Neural cell (in vitro differentiated cells): Measurements from ENCODE around the gene BIRC5. TPM values are rescaled to one million over a fixed set of nuclear protein-coding genes. Genes with fewer than 3 reads are reported as not detected.

Source experiments
- H2AFZ ChIP-seq: fragments of 200-600, 300-800 bp; sonication (generic), shearing (Covaris generic); 2 replicates; pipeline ENCODE4 v1.6.0; 2014; ENCODE audit warnings: low read depth, mild to moderate bottlenecking, antibody characterized with exemption, low read length, moderate library complexity
- H3F3A ChIP-seq: fragments of 200-600 bp; shearing (Covaris generic); 2 replicates; pipeline ENCODE4 v1.6.1; 2016; ENCODE audit warnings: mild to moderate bottlenecking, moderate library complexity, mixed read lengths, antibody characterized with exemption, low read length; ENCODE audit not compliant: insufficient read depth, poor library complexity, severe bottlenecking
- H3K27ac ChIP-seq: fragments of 200-600, 300-800 bp; sonication (generic), shearing (Covaris generic); 2 replicates; pipeline ENCODE4 v1.5.1; 2014; ENCODE audit warnings: mild to moderate bottlenecking, low read length, moderate library complexity
- H3K27me3 ChIP-seq: fragments of 300-800, 200-600 bp; sonication (generic), shearing (Covaris generic); 2 replicates; pipeline ENCODE4 v1.6.0; 2014; ENCODE audit warnings: mild to moderate bottlenecking, low read depth, low read length, moderate library complexity; ENCODE audit not compliant: insufficient read depth
- H3K36me3 ChIP-seq: fragments of 300-800, 200-600 bp; sonication (generic), shearing (Covaris generic); 2 replicates; pipeline ENCODE4 v1.5.1; 2014; ENCODE audit warnings: mild to moderate bottlenecking, antibody characterized with exemption, low read length, moderate library complexity; ENCODE audit not compliant: insufficient read depth
- H3K4me2 ChIP-seq: fragments of 300-800, 200-600 bp; sonication (generic), shearing (Covaris generic); 2 replicates; pipeline ENCODE4 v1.6.0; 2014; ENCODE audit warnings: mild to moderate bottlenecking, low read length
- H3K4me3 ChIP-seq: fragments of 300-800, 200-600 bp; sonication (generic), shearing (Covaris generic); 2 replicates; pipeline ENCODE4 v1.5.1; 2014; ENCODE audit warnings: mild to moderate bottlenecking, low read length, moderate library complexity
- H3K79me2 ChIP-seq: fragments of 200-600 bp; shearing (Covaris generic); replicated peaks from 2 replicates; pipeline ENCODE4 v1.6.0; 2014; ENCODE audit warnings: mild to moderate bottlenecking, low read length, moderate library complexity; ENCODE audit not compliant: insufficient read depth
- H3K9ac ChIP-seq: fragments of 300-800, 200-600 bp; sonication (generic), shearing (Covaris generic); 2 replicates; pipeline ENCODE4 v1.6.1; 2016; ENCODE audit warnings: mild to moderate bottlenecking, low read length, mixed read lengths
- H3K9me2 ChIP-seq: fragments of 200-600 bp; shearing (Covaris generic); 2 replicates; pipeline ENCODE4 v1.6.1; 2016; ENCODE audit warnings: mild to moderate bottlenecking, low read length, mixed read lengths; ENCODE audit not compliant: insufficient read depth
- H3K9me3 ChIP-seq: fragments of 200-600, 300-800 bp; sonication (generic), shearing (Covaris generic); 2 replicates; pipeline ENCODE4 v1.6.1; 2016; ENCODE audit warnings: mild to moderate bottlenecking, mixed run types, low read length, moderate library complexity, mixed read lengths
- H4K20me1 ChIP-seq: fragments of 200-600 bp; shearing (Covaris generic); 2 replicates; pipeline ENCODE4 v1.6.1; 2016; ENCODE audit warnings: mild to moderate bottlenecking, mixed run types; ENCODE audit not compliant: insufficient read depth
- CTCF ChIP-seq: fragments of 450-650 bp; IDR thresholded peaks from 2 replicates; pipeline ENCODE4 v1.5.1; 2014; ENCODE audit warnings: antibody characterized with exemption, mild to moderate bottlenecking, moderate library complexity; ENCODE audit not compliant: poor library complexity, severe bottlenecking
- EP300 ChIP-seq: fragments of 450-650 bp; conservative IDR thresholded peaks from 2 replicates; pipeline ENCODE4 v1.6.1; 2014; ENCODE audit warnings: antibody characterized with exemption, mild to moderate bottlenecking, moderate library complexity; ENCODE audit not compliant: poor library complexity, severe bottlenecking
- EZH2 ChIP-seq: fragments of 200-600, 300-800 bp; shearing (Covaris generic), sonication (generic); IDR thresholded peaks from 2 replicates; pipeline ENCODE4 v1.6.1; 2014; ENCODE audit warnings: antibody characterized with exemption, low read length, borderline replicate concordance, mild to moderate bottlenecking; ENCODE audit not compliant: insufficient read depth, poor library complexity, severe bottlenecking
- MXI1 ChIP-seq: fragments of 450-650 bp; conservative IDR thresholded peaks from 2 replicates; pipeline ENCODE4 v1.6.1; 2014; ENCODE audit warnings: antibody characterized with exemption, mild to moderate bottlenecking; ENCODE audit not compliant: poor library complexity, severe bottlenecking
- POLR2AphosphoS5 ChIP-seq: IDR thresholded peaks from 2 replicates; pipeline ENCODE4 v1.6.1; 2012
- RAD21 ChIP-seq: fragments of 450-650 bp; conservative IDR thresholded peaks from 2 replicates; pipeline ENCODE4 v1.6.1; 2014; ENCODE audit warnings: antibody characterized with exemption, mild to moderate bottlenecking, moderate library complexity
- REST ChIP-seq: IDR thresholded peaks from 2 replicates; pipeline ENCODE4 v1.6.1; 2012; ENCODE audit warnings: borderline replicate concordance
- SMC3 ChIP-seq: fragments of 450-650 bp; conservative IDR thresholded peaks from 2 replicates; pipeline ENCODE4 v1.6.1; 2014; ENCODE audit warnings: antibody characterized with exemption, mild to moderate bottlenecking, moderate library complexity; ENCODE audit not compliant: poor library complexity
- TAF1 ChIP-seq: IDR thresholded peaks from 2 replicates; pipeline ENCODE4 v1.6.1; 2012; ENCODE audit warnings: low read depth
- polyA plus RNA-seq: library from polyadenylated mRNA; depleted of rRNA; stranded (reverse); fragments of >200 nt; gene quantifications from 2 replicates; pipeline ENCODE4 v1.2.3, GENCODE V29; 2014

The BIRC5 gene
- polyA plus RNA-seq, 1 donor from 2014 or later, result 1.4 TPM

DNA sequence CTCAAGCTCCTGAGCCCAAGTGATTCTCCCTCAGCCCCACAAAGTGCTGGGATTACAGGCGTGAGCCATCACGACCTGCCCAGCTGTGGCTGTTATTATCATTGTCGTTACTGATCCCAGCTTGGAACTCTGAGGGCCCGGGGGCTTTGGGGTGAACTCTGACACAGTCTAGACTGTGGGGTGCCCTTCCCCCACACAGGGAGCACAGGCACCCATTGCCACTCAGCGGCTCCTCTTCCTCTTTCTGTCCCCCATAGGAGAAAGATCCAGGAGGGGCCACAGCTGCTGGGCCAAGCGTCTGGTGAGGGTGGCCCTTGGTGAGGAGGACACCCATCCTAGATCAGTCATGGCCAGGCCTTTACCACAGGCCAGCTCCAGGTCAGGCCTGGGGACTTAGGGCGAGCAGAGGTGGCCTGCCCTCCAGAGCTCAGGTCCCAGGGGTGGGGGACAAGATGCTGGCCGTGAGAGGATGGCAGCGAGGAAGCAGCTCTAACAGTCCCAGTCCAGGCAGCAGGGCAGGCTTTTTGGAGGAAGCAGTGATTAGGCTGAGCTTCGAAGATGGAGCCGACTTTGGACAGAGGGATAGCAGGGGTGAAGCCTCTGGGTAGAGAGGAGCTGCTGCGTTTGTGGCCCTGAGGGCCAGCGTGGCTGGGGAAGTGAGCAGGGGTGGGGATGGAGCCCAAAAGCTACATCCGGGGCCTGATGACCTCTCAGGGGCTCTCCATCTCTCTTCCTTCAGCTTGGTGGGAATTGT, 42.1 kb downstream of the BIRC5 start:
- Histone ChIP-seq H3K9me2 (no peaks in the 10 kb centered on the region), H3K4me3 (no peak overlapping the region), H2AFZ (no peak overlapping the region), H3F3A (no peaks in the 10 kb centered on the region), H4K20me1 (no peaks in the 10 kb centered on the region), H3K79me2 (no peaks in the 10 kb centered on the region), H3K27me3 (no peaks in the 10 kb centered on the region), H3K9ac (no peak overlapping the region), H3K4me2 (no peak overlapping the region), H3K27ac (no peak overlapping the region), H3K36me3 (no peaks in the 10 kb centered on the region), H3K9me3 (no peaks in the 10 kb centered on the region)
- TF ChIP-seq EZH2 (no peak), CTCF (no peak), REST (no peak), MXI1 (no peak), EP300 (no peak), TAF1 (no peak), RAD21 (no peak), POLR2AphosphoS5 (no peak), SMC3 (no peak)

- TF ChIP-seq EZH2 (no peak), SMC3 (no peak), POLR2AphosphoS5 (no peak), MXI1 (no peak), REST (no peak), TAF1 (no peak), EP300 (no peak), RAD21 (no peak), CTCF (no peak)
- H3K9me3 ChIP-seq, result no peaks in the 10 kb centered on the region
Observed at GRCh38 chr17:78256707-78257591, 42.9 kb downstream of the BIRC5 start.

More at GRCh38 chr17:78256707-78257591, 42.9 kb downstream of the BIRC5 start:
- Histone ChIP-seq H3K27ac (no peak overlapping the region), H3K36me3 (no peaks in the 10 kb centered on the region), H3K9me2 (no peaks in the 10 kb centered on the region), H2AFZ (no peak overlapping the region), H4K20me1 (no peaks in the 10 kb centered on the region), H3F3A (no peaks in the 10 kb centered on the region), H3K79me2 (no peaks in the 10 kb centered on the region), H3K9ac (no peak overlapping the region), H3K27me3 (no peaks in the 10 kb centered on the region), H3K4me2 (no peak overlapping the region), H3K4me3 (no peak overlapping the region)
